ENCODE data around the gene MCC.

DNA sequence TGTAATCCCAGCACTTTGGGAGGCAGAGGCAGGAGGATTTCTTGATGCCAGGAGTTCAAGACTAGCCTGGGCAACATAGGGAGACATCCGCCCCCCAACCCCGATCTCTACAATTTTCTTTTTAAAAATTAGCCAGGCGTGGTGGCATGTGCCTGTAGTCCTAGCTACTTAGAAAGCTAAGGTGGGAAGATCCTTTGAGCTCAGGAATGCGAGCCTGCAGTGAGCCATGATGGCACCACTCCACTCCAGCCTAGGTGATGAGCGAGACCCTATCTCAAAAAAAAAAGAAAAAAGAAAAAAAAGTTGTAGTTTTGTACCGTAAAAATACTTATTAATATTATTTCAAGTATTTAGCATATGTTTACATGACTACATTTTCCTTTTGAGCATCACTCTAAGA, 82.7 kb downstream of the MCC start:
- no peak for TF ChIP-seq POLR2A (IDR thresholded peaks at IDR 0.05; ENCODE audit: low read length)
- TF ChIP-seq GATA1 (IDR thresholded peaks at IDR 0.05; ENCODE audit: low read depth, low read length): no peak

Data from erythroblast (primary cell).